Activated CD4-positive, alpha-beta T cell treated with anti-CD3 and anti-CD28 coated beads, Interleukin-10, Interleukin-2, amounts not matched to agents 100 ng/mL and 50 ng/mL, durations not matched to agents 16 hours and 8 hours (primary cell): Measurements from ENCODE around the gene NPDC1.
A peak's percentile ranks its signal among the peaks of the same experiment; 100 is the strongest.
"Not testable (repeated sequence)": the region's sequence is repeated elsewhere in the genome, so short reads cannot be mapped to it uniquely, and the experiment has no call there.

ENCODE experiments used
- DNase-seq: peaks from one replicate; pipeline ENCODE4 v3.0.0-alpha.2; 2020

NPDC1 gene

GRCh38 chr9:137074657-137075274 lies 28.8 kb upstream of the NPDC1 start:
- no peak for DNase-seq

- DNase-seq, result no peak
Measured at GRCh38 chr9:137073992-137074399, 28.0 kb upstream of the NPDC1 start.

- no peak for DNase-seq
Measured at GRCh38 chr9:137071282-137071681, 25.3 kb upstream of the NPDC1 start.

GRCh38 chr9:137070906-137071275 lies 24.9 kb upstream of the NPDC1 start:
- DNase-seq, result no peak

GRCh38 chr9:137070201-137070905 lies 24.4 kb upstream of the NPDC1 start, which contains the start of gene SAPCD2:
Gene SAPCD2, minus strand, starts transcription at chr9:137070557. Its CDS starts 97 bp downstream, at chr9:137070460.
- peak; percentile 91 for DNase-seq

GRCh38 chr9:137069508-137070091 lies 23.6 kb upstream of the NPDC1 start:
- no peak for DNase-seq

- DNase-seq, result no peak
Measured at GRCh38 chr9:137068539-137069507, 22.8 kb upstream of the NPDC1 start.

GRCh38 chr9:137067860-137068538 lies 22.0 kb upstream of the NPDC1 start:
- peak; percentile 92 for DNase-seq

- DNase-seq, result no peak
Measured at GRCh38 chr9:137066096-137066861, 20.3 kb upstream of the NPDC1 start.

- no peak for DNase-seq
Measured at GRCh38 chr9:137065336-137065967, 19.5 kb upstream of the NPDC1 start.

GRCh38 chr9:137064880-137065164 lies 18.8 kb upstream of the NPDC1 start:
- no peak for DNase-seq

- DNase-seq, result peak; percentile 72
Measured at GRCh38 chr9:137064027-137064879, 18.3 kb upstream of the NPDC1 start.

- DNase-seq, result no peak
Measured at GRCh38 chr9:137063311-137064026, 17.5 kb upstream of the NPDC1 start.

GRCh38 chr9:137062798-137063197 lies 16.8 kb upstream of the NPDC1 start:
- not testable (repeated sequence) for DNase-seq

- no peak for DNase-seq
Measured at GRCh38 chr9:137062384-137062783, 16.4 kb upstream of the NPDC1 start.

GRCh38 chr9:137058521-137059234 lies 12.7 kb upstream of the NPDC1 start:
- no peak for DNase-seq

- no peak for DNase-seq
Measured at GRCh38 chr9:137057545-137057944, 11.6 kb upstream of the NPDC1 start.

- DNase-seq, result no peak
Measured at GRCh38 chr9:137056739-137057415, 10.9 kb upstream of the NPDC1 start.
